Fibroblast of the aortic adventitia (primary cell): ENCODE results near the gene RAP1GAP2. TPM values are rescaled to one million over a fixed set of nuclear protein-coding genes. Genes with fewer than 3 reads are reported as not detected.
A peak's percentile ranks its signal among the peaks of the same experiment; 100 is the strongest.

Experiments
- DNase-seq: peaks from one replicate; pipeline ENCODE4 v3.0.0-alpha.2; 2010; ENCODE audit warnings: low read depth
- H3K4me3 ChIP-seq: 2 replicates; pipeline ENCODE4 v1.5.1; 2011; ENCODE audit warnings: low read depth, mild to moderate bottlenecking, control low read depth, low read length, moderate library complexity
- total RNA-seq: library from RNA; depleted of rRNA; stranded (reverse); fragments of >200 nt; gene quantifications from 2 replicates; pipeline ENCODE4 v1.2.3, GENCODE V29; 2012; ENCODE audit warnings: low replicate concordance
- TF ChIP-seq, protein P1 (sequence below): IDR thresholded peaks from 2 replicates; pipeline ENCODE4 v1.5.1; 2011; ENCODE audit warnings: mild to moderate bottlenecking, low read length, control low read depth, inconsistent platforms; ENCODE audit not compliant: insufficient read depth

The RAP1GAP2 gene
- total RNA-seq, 1 donor: 5.0 TPM

DNA sequence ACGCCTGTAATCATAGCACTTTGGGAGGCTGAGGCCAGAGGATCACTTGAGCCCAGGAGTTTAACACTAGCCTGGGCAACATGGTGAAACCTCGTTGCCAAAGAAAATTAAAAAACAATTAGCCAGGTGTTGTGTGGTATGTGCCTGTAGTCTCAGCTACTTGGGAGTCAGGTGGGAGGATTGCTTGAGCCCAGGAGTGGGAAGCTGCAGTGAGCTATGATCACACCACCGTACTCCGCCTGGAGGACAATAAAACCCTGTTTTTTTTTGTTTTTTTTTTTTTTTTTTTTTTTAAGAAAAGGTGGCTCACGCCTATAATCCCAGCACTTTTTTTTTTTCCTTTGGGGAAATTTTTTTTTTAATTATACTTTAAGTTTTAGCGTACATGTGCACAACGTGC is 26.1 kb downstream of the RAP1GAP2 start:
- no peak overlapping the region for H3K4me3 ChIP-seq

DNA sequence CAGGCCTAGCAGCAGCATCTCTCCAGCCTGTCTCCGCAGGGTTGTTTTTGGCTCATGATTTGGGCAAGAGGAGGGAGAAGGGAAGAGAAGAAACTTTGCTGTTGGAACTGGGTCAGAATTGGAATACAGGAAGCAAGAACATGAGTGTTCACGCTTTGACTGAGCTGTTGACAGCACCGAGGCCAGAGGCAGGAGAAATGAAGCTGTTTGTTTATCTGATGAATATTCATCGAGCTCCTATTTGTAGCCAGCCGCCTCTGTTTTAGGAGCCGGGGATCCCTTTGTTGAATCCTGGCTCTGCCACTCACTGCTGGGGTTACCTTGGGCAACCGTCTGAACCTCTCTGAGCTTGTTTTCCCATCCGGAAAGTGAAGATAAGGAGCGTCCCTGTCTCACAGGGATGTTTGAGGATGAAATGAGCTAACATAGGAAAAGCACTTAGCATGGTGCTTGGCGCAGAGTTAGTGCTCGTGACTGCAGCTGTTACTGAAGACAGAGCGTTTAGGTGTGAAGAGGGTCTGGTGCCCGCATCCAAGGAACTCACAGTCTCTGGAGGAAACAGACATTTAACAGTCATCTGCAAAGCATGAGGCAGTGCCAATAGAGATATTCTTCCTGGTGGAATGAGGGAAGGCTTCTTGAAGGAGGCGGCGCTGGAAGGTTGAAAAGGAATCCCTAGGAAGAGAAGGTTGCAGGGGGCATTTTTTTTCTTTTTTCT is 29.2 kb downstream of the RAP1GAP2 start:
- no peak overlapping the region for H3K4me3 ChIP-seq
- TF ChIP-seq, protein P1, sequence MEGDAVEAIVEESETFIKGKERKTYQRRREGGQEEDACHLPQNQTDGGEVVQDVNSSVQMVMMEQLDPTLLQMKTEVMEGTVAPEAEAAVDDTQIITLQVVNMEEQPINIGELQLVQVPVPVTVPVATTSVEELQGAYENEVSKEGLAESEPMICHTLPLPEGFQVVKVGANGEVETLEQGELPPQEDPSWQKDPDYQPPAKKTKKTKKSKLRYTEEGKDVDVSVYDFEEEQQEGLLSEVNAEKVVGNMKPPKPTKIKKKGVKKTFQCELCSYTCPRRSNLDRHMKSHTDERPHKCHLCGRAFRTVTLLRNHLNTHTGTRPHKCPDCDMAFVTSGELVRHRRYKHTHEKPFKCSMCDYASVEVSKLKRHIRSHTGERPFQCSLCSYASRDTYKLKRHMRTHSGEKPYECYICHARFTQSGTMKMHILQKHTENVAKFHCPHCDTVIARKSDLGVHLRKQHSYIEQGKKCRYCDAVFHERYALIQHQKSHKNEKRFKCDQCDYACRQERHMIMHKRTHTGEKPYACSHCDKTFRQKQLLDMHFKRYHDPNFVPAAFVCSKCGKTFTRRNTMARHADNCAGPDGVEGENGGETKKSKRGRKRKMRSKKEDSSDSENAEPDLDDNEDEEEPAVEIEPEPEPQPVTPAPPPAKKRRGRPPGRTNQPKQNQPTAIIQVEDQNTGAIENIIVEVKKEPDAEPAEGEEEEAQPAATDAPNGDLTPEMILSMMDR: no peak
- no peak for DNase-seq

More for the DNA sequence above, 26.1 kb downstream of the RAP1GAP2 start:
- no peak for DNase-seq
- TF ChIP-seq, protein P1: no peak

DNA sequence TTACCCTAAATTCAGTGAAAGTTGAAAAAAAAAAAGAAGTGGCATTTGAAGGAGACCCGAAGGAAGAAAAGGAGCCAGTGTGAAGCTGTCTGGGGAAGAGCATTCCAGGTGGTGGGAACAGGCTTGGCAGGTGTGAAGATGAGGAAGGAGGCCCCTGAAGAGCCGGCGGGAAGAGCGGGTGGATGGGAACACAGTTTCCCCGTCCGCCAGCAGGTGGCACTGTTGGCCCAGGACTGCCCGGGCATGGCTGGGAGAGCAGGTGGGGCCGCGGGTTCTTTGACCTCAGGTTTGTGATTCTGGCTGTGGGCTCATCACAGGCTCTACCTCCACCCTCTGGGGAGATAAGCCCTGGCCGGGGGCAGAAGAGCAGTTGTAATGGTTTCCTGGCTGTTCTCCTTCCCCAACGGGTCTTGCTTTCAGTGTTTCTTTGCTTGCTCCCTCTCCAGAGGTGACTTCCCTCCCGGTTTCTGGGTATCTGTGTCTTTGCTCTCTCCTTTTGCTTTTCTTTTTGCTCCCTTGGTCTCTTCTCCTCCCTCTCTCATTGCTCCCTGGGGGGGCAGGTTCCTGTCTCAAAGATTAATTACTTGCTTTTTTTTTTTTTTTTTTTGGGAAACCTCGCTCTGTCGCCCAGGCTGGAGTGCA is 32.3 kb downstream of the RAP1GAP2 start:
- DNase-seq: peak; percentile 36
- H3K4me3 ChIP-seq: no peak overlapping the region
- TF ChIP-seq, protein P1: peak; percentile 96

DNA sequence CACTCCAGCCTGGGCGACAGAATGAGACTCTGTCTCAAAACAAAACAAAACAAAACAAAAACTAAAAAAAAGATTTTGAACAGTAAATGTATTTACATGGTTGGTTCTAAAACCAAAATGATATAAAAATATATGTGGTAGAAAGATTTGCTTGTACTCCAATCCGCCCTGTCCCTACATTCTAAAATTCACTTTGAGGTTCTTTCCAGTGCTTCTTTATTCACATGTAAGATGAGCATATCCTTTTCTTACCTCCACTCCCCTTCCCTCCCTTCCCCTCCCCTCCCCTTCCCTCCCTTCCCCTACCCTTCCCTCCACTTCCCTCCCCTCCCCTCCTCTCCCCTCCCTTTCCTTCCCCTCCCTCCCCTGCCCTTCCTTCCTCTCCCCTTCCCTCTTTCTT is 34.4 kb downstream of the RAP1GAP2 start:
- no peak for DNase-seq
- TF ChIP-seq, protein P1: no peak
- H3K4me3 ChIP-seq: no peak overlapping the region

DNA sequence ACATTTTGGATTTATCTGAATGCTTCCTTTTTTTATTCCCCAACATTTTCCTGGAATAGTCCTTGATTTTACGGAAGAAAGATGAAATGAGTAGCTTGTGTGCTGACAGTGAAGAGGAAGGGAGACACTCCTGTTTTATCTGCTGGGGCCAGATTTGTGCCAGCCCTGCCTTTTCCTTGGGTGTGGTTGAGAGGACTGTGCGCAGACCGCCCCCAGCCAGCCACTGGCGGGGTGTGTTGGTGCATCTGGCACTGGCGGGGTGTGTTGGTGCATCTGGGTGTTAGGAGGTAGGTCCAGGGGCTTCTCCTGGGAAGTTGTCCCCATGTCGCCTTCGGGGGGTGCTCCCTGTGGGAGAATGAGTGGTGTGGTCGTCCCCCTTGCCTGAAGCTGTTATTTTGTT is 39.5 kb downstream of the RAP1GAP2 start:
- TF ChIP-seq, protein P1: no peak
- H3K4me3 ChIP-seq: no peak overlapping the region
- no peak for DNase-seq

DNA sequence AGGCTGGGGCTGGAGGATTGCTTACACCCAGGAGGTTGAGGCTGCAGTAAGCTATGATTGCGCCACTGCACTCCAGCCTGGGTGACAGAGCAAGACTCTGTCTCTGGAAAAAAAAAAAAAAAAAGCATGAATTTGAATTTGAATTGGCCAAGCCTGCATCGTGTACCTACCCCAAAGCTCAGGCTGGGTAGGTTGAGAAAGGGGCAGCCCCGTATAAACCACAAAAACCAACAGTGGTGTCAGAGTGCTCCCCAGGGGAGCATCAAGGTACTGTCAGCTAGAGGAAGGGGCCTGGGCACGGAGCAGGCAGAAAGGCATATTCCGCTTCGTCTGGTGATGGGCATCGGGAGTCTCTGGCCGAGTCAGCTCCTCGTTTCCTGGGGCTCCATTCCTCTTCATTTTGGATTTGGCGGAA is 40.9 kb downstream of the RAP1GAP2 start:
- no peak overlapping the region for H3K4me3 ChIP-seq
- TF ChIP-seq, protein P1: no peak
- no peak for DNase-seq
